HEK293 (cell line): ENCODE results near the gene PRX.

Experiments used
- BCL11A ChIP-seq: fragments of 450-650 bp; formaldehyde crosslinking; IDR thresholded peaks from 2 replicates; pipeline ENCODE4 v1.5.1; 2016; ENCODE audit warnings: low read depth, missing biosample characterization, missing genetic modification characterization
- BCL11B ChIP-seq: fragments of 450-650 bp; formaldehyde crosslinking; IDR thresholded peaks from 2 replicates; pipeline ENCODE4 v1.5.1; 2016; ENCODE audit warnings: low read depth, missing biosample characterization, missing genetic modification characterization
- EGR2 ChIP-seq: fragments of 450-650 bp; formaldehyde crosslinking; IDR thresholded peaks from 2 replicates; pipeline ENCODE4 v1.5.1; 2016; ENCODE audit warnings: low read depth, missing biosample characterization, missing genetic modification characterization
- FEZF1 ChIP-seq: fragments of 450-650 bp; formaldehyde crosslinking; IDR thresholded peaks from 2 replicates; pipeline ENCODE4 v1.5.1; 2016; ENCODE audit warnings: missing biosample characterization, missing genetic modification characterization
- HOXC10 ChIP-seq: sonication (generic); formaldehyde crosslinking; IDR thresholded peaks from 2 replicates; pipeline ENCODE4 v1.8.1; 2023; ENCODE audit warnings: mild to moderate bottlenecking, missing genetic modification reagents
- INSM2 ChIP-seq: fragments of 450-650 bp; formaldehyde crosslinking; IDR thresholded peaks from 2 replicates; pipeline ENCODE4 v1.5.1; 2016; ENCODE audit warnings: missing biosample characterization, missing genetic modification characterization
- KLF10 ChIP-seq: fragments of 450-650 bp; IDR thresholded peaks from 2 replicates; pipeline ENCODE4 v1.5.1; 2018; ENCODE audit warnings: missing biosample characterization, mild to moderate bottlenecking, missing genetic modification characterization
- KLF7 ChIP-seq: fragments of 450-650 bp; formaldehyde crosslinking; IDR thresholded peaks from 2 replicates; pipeline ENCODE4 v1.5.1; 2016; ENCODE audit warnings: missing biosample characterization, missing genetic modification characterization, borderline replicate concordance
- SCRT2 ChIP-seq: fragments of 450-650 bp; formaldehyde crosslinking; IDR thresholded peaks from 2 replicates; pipeline ENCODE4 v1.5.1; 2016; ENCODE audit warnings: missing biosample characterization, missing genetic modification characterization
- SETDB1 ChIP-seq: IDR thresholded peaks from one replicate; pipeline ENCODE4 v1.6.1; 2017; ENCODE audit warnings: mild to moderate bottlenecking, low read length, moderate library complexity, mixed read lengths; ENCODE audit not compliant: insufficient read length
- SP2 ChIP-seq: fragments of 450-650 bp; formaldehyde crosslinking; IDR thresholded peaks from 2 replicates; pipeline ENCODE4 v1.5.1; 2016; ENCODE audit warnings: missing biosample characterization, missing genetic modification characterization
- YY1 ChIP-seq: fragments of 450-650 bp; formaldehyde crosslinking; IDR thresholded peaks from 2 replicates; pipeline ENCODE4 v1.5.1; 2018; ENCODE audit warnings: missing biosample characterization, missing genetic modification characterization
- ZBTB21 ChIP-seq: fragments of 450-650 bp; formaldehyde crosslinking; IDR thresholded peaks from 2 replicates; pipeline ENCODE4 v1.5.1; 2017; ENCODE audit warnings: missing biosample characterization, missing genetic modification characterization
- ZFHX2 ChIP-seq: fragments of 450-650 bp; formaldehyde crosslinking; conservative IDR thresholded peaks from 2 replicates; pipeline ENCODE4 v1.5.1; 2016; ENCODE audit warnings: missing biosample characterization, missing genetic modification characterization
- ZFP69B ChIP-seq: fragments of 450-650 bp; formaldehyde crosslinking; IDR thresholded peaks from 2 replicates; pipeline ENCODE4 v1.5.1; 2016; ENCODE audit warnings: missing biosample characterization, missing genetic modification characterization
- ZNF16 ChIP-seq: fragments of 450-650 bp; formaldehyde crosslinking; IDR thresholded peaks from 2 replicates; pipeline ENCODE4 v1.5.1; 2016; ENCODE audit warnings: low read depth, missing biosample characterization, missing genetic modification characterization
- ZNF174 ChIP-seq: fragments of 450-650 bp; formaldehyde crosslinking; IDR thresholded peaks from 2 replicates; pipeline ENCODE4 v1.5.0; 2017; ENCODE audit warnings: missing biosample characterization, mild to moderate bottlenecking, missing genetic modification characterization
- ZNF202 ChIP-seq: fragments of 450-650 bp; formaldehyde crosslinking; IDR thresholded peaks from 2 replicates; pipeline ENCODE4 v1.5.1; 2016; ENCODE audit warnings: missing biosample characterization, missing genetic modification characterization, borderline replicate concordance
- ZNF223 ChIP-seq: fragments of 450-650 bp; formaldehyde crosslinking; IDR thresholded peaks from 2 replicates; pipeline ENCODE4 v1.5.1; 2016; ENCODE audit warnings: missing biosample characterization, missing genetic modification characterization
- ZNF266 ChIP-seq: fragments of 450-650 bp; formaldehyde crosslinking; IDR thresholded peaks from 2 replicates; pipeline ENCODE4 v1.5.1; 2016; ENCODE audit warnings: missing biosample characterization, missing genetic modification characterization, low read depth
- ZNF488 ChIP-seq: fragments of 450-650 bp; formaldehyde crosslinking; IDR thresholded peaks from 2 replicates; pipeline ENCODE4 v1.5.1; 2016; ENCODE audit warnings: missing biosample characterization, missing genetic modification characterization
- ZNF530 ChIP-seq: fragments of 450-650 bp; formaldehyde crosslinking; IDR thresholded peaks from 2 replicates; pipeline ENCODE4 v1.5.1; 2016; ENCODE audit warnings: low read depth, missing biosample characterization, missing genetic modification characterization
- ZNF549 ChIP-seq: fragments of 450-650 bp; IDR thresholded peaks from 2 replicates; pipeline ENCODE4 v1.5.1; 2018; ENCODE audit warnings: missing biosample characterization, missing genetic modification characterization, mild to moderate bottlenecking, inconsistent platforms, moderate library complexity
- ZNF555 ChIP-seq: fragments of 450-650 bp; formaldehyde crosslinking; conservative IDR thresholded peaks from 2 replicates; pipeline ENCODE4 v1.5.1; 2017; ENCODE audit warnings: missing biosample characterization, mild to moderate bottlenecking, missing genetic modification characterization, inconsistent platforms
- ZNF561 ChIP-seq: fragments of 450-650 bp; IDR thresholded peaks from 2 replicates; pipeline ENCODE4 v1.5.1; 2018; ENCODE audit warnings: missing biosample characterization, missing genetic modification characterization, borderline replicate concordance
- ZNF660 ChIP-seq: fragments of 450-650 bp; IDR thresholded peaks from 2 replicates; pipeline ENCODE4 v1.5.1; 2018; ENCODE audit warnings: missing biosample characterization, mild to moderate bottlenecking, missing genetic modification characterization
- ZNF76 ChIP-seq: fragments of 450-650 bp; formaldehyde crosslinking; IDR thresholded peaks from 2 replicates; pipeline ENCODE4; 2016; ENCODE audit warnings: low read depth, missing biosample characterization, missing genetic modification characterization, borderline replicate concordance
- ZNF768 ChIP-seq: fragments of 450-650 bp; formaldehyde crosslinking; IDR thresholded peaks from 2 replicates; pipeline ENCODE4 v1.5.1; 2018; ENCODE audit warnings: missing biosample characterization, mild to moderate bottlenecking, missing genetic modification characterization
- ZNF777 ChIP-seq: fragments of 450-650 bp; formaldehyde crosslinking; IDR thresholded peaks from 2 replicates; pipeline ENCODE4 v1.5.1; 2017; ENCODE audit warnings: missing biosample characterization, missing genetic modification characterization, borderline replicate concordance
- ZNF792 ChIP-seq: fragments of 450-650 bp; formaldehyde crosslinking; IDR thresholded peaks from 2 replicates; pipeline ENCODE4 v1.5.1; 2016; ENCODE audit warnings: missing biosample characterization, missing genetic modification characterization
- ZNF837 ChIP-seq: fragments of 450-650 bp; formaldehyde crosslinking; IDR thresholded peaks from 2 replicates; pipeline ENCODE4 v1.5.1; 2016; ENCODE audit warnings: missing biosample characterization, missing genetic modification characterization
- TF ChIP-seq, protein P1 (sequence below): fragments of 450-650 bp; formaldehyde crosslinking; IDR thresholded peaks from 2 replicates; pipeline ENCODE4 v1.5.1; 2017; ENCODE audit warnings: missing biosample characterization, missing genetic modification characterization
- TF ChIP-seq, protein P2 (sequence below): fragments of 450-650 bp; formaldehyde crosslinking; IDR thresholded peaks from 2 replicates; pipeline ENCODE4 v1.5.1; 2016; ENCODE audit warnings: missing biosample characterization, missing genetic modification characterization
- TF ChIP-seq, protein P3 (sequence below): fragments of 450-650 bp; formaldehyde crosslinking; IDR thresholded peaks from 2 replicates; pipeline ENCODE4 v1.5.1; 2016; ENCODE audit warnings: missing biosample characterization, missing genetic modification characterization

The PRX gene

GRCh38 chr19:40348961-40349507 lies 64.1 kb downstream of the PRX start (continued):
- TF ChIP-seq ZFP69B (tag by site-specific recombination), result peak; percentile 93
- TF ChIP-seq EGR2 (tag by site-specific recombination), result no peak
- no peak for TF ChIP-seq FEZF1 (tag by site-specific recombination)
- no peak for TF ChIP-seq ZNF660 (tag by site-specific recombination)
- TF ChIP-seq ZNF488, result no peak
- TF ChIP-seq ZNF266, result no peak; the same call in 1 of the 2 replicates
- no peak for TF ChIP-seq ZNF768 (tag by site-specific recombination)
- TF ChIP-seq ZNF561 (tag by site-specific recombination), result no peak
- TF ChIP-seq ZNF174 (tag by site-specific recombination), result no peak
- no peak for TF ChIP-seq ZNF202 (tag by site-specific recombination)
- TF ChIP-seq, protein P1, sequence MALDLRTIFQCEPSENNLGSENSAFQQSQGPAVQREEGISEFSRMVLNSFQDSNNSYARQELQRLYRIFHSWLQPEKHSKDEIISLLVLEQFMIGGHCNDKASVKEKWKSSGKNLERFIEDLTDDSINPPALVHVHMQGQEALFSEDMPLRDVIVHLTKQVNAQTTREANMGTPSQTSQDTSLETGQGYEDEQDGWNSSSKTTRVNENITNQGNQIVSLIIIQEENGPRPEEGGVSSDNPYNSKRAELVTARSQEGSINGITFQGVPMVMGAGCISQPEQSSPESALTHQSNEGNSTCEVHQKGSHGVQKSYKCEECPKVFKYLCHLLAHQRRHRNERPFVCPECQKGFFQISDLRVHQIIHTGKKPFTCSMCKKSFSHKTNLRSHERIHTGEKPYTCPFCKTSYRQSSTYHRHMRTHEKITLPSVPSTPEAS (tag by site-specific recombination), result no peak; the same call in 1 of the 2 replicates
- no peak; the same call in 1 of the 2 replicates for TF ChIP-seq YY1 (tag by site-specific recombination)
- TF ChIP-seq BCL11B (tag by site-specific recombination), result no peak
- no peak for TF ChIP-seq KLF10 (tag by site-specific recombination)
- TF ChIP-seq, protein P2, sequence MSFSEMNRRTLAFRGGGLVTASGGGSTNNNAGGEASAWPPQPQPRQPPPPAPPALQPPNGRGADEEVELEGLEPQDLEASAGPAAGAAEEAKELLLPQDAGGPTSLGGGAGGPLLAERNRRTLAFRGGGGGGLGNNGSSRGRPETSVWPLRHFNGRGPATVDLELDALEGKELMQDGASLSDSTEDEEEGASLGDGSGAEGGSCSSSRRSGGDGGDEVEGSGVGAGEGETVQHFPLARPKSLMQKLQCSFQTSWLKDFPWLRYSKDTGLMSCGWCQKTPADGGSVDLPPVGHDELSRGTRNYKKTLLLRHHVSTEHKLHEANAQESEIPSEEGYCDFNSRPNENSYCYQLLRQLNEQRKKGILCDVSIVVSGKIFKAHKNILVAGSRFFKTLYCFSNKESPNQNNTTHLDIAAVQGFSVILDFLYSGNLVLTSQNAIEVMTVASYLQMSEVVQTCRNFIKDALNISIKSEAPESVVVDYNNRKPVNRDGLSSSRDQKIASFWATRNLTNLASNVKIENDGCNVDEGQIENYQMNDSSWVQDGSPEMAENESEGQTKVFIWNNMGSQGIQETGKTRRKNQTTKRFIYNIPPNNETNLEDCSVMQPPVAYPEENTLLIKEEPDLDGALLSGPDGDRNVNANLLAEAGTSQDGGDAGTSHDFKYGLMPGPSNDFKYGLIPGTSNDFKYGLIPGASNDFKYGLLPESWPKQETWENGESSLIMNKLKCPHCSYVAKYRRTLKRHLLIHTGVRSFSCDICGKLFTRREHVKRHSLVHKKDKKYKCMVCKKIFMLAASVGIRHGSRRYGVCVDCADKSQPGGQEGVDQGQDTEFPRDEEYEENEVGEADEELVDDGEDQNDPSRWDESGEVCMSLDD (tag by site-specific recombination), result peak; percentile 80
- TF ChIP-seq ZNF549 (tag by site-specific recombination), result no peak
- no peak; the same call in 1 of the 2 replicates for TF ChIP-seq INSM2 (tag by site-specific recombination)
- TF ChIP-seq ZNF555 (tag by site-specific recombination), result no peak
- peak; percentile 99 for TF ChIP-seq ZBTB21 (tag by site-specific recombination)
- no peak; the same call in none of the 2 replicates for TF ChIP-seq KLF7
- TF ChIP-seq ZNF76, result peak; percentile 56
- TF ChIP-seq ZNF777 (tag by site-specific recombination), result no peak
- TF ChIP-seq ZFHX2 (tag by site-specific recombination), result no peak
- no peak for TF ChIP-seq ZNF530 (tag by site-specific recombination)
- no peak for TF ChIP-seq SCRT2 (tag by site-specific recombination)
- peak; percentile 70 for TF ChIP-seq SP2 (tag by site-specific recombination)
- no peak for TF ChIP-seq SETDB1
- TF ChIP-seq ZNF16 (tag by site-specific recombination), result no peak
- TF ChIP-seq ZNF223 (tag by site-specific recombination), result no peak
- TF ChIP-seq, protein P3, sequence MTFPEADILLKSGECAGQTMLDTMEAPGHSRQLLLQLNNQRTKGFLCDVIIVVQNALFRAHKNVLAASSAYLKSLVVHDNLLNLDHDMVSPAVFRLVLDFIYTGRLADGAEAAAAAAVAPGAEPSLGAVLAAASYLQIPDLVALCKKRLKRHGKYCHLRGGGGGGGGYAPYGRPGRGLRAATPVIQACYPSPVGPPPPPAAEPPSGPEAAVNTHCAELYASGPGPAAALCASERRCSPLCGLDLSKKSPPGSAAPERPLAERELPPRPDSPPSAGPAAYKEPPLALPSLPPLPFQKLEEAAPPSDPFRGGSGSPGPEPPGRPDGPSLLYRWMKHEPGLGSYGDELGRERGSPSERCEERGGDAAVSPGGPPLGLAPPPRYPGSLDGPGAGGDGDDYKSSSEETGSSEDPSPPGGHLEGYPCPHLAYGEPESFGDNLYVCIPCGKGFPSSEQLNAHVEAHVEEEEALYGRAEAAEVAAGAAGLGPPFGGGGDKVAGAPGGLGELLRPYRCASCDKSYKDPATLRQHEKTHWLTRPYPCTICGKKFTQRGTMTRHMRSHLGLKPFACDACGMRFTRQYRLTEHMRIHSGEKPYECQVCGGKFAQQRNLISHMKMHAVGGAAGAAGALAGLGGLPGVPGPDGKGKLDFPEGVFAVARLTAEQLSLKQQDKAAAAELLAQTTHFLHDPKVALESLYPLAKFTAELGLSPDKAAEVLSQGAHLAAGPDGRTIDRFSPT (tag by site-specific recombination), result peak; percentile 91
- TF ChIP-seq ZNF837, result no peak
- peak; percentile 86 for TF ChIP-seq BCL11A (tag by site-specific recombination)
- peak; percentile 71; the same call in 1 of the 2 replicates for TF ChIP-seq ZNF792 (tag by site-specific recombination)
- TF ChIP-seq HOXC10, result no peak
